ENCODE results near the gene KLRK1.

DNA sequence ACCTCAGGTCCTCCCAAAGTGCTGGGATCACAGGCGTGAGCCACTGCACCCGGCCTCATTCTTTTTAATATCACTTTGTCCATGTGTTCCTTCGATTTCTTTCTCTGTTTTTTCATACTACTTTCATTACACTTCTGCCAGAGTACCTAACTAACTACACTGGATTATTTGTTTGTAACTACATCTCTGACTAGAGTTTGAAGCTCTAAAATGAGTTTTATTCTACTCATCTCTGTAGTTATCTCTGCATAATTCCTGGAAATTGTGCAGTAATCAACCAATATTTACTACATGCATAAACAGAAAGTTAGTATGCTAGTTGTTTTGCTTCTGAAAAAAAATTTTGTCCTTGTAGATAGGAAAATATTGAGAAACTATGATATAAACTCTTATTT lies 15.2 kb downstream of the KLRK1 start:
- TF ChIP-seq, protein P1, sequence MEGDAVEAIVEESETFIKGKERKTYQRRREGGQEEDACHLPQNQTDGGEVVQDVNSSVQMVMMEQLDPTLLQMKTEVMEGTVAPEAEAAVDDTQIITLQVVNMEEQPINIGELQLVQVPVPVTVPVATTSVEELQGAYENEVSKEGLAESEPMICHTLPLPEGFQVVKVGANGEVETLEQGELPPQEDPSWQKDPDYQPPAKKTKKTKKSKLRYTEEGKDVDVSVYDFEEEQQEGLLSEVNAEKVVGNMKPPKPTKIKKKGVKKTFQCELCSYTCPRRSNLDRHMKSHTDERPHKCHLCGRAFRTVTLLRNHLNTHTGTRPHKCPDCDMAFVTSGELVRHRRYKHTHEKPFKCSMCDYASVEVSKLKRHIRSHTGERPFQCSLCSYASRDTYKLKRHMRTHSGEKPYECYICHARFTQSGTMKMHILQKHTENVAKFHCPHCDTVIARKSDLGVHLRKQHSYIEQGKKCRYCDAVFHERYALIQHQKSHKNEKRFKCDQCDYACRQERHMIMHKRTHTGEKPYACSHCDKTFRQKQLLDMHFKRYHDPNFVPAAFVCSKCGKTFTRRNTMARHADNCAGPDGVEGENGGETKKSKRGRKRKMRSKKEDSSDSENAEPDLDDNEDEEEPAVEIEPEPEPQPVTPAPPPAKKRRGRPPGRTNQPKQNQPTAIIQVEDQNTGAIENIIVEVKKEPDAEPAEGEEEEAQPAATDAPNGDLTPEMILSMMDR (conservative IDR thresholded peaks at IDR 0.05; ENCODE audit: low read depth, low read length), result no peak
- TF ChIP-seq EZH2 (IDR thresholded peaks at IDR 0.05; ENCODE audit: low read length, unreplicated experiment), result no peak
- no peak for TF ChIP-seq EZH2phosphoT487 (IDR thresholded peaks at IDR 0.05; ENCODE audit: borderline replicate concordance, low read length)

Data from PC-3 (cell line).